Lower lobe of right lung (tissue), 2 donors: ENCODE measurements around the gene CD99. TPM values are rescaled to one million over a fixed set of nuclear protein-coding genes. Genes with fewer than 3 reads are reported as not detected.

Experiments
- ATAC-seq, 2 donors: fragments of 200-7000 bp; cut with Tn5 transposase; one replicate each; pipeline ENCODE4 v1.9.1; 2020 to 2022; ENCODE audit warnings: mild to moderate bottlenecking in 2 of 2, moderate library complexity in 2 of 2
- DNase-seq: peaks from one replicate; pipeline ENCODE4 v3.0.0-alpha.2; 2020
- H3K27ac ChIP-seq: fragments of 200-600 bp; one replicate; pipeline ENCODE4 v1.8.0; 2022
- H3K27me3 ChIP-seq: fragments of 200-600 bp; one replicate; pipeline ENCODE4 v1.8.0; 2022; ENCODE audit warnings: low read depth
- H3K36me3 ChIP-seq: fragments of 200-600 bp; one replicate; pipeline ENCODE4 v1.8.0; 2022; ENCODE audit warnings: mild to moderate bottlenecking
- H3K4me1 ChIP-seq: fragments of 200-600 bp; one replicate; pipeline ENCODE4 v1.8.0; 2022
- H3K4me3 ChIP-seq: fragments of 200-600 bp; one replicate; pipeline ENCODE4 v1.8.0; 2022; ENCODE audit warnings: mild to moderate bottlenecking
- H3K9me3 ChIP-seq: fragments of 200-600 bp; one replicate; pipeline ENCODE4 v1.8.0; 2022
- CTCF ChIP-seq: fragments of 200-600 bp; IDR thresholded peaks from one replicate; pipeline ENCODE4 v1.8.0; 2022; ENCODE audit warnings: antibody characterized with exemption, mild to moderate bottlenecking
- intact Hi-C: fragments of 100-400 bp; cut with DNase I; formaldehyde crosslinking; loops from one replicate; pipeline ENCODE4 v1.11.0; 2022
- total RNA-seq: library from RNA; stranded (reverse); fragmentation: NEBNext Ultra II Directional; extraction: Animal tissue kit (Norgen Biotek cat#: 25700); gene quantifications from one replicate; pipeline ENCODE4 v1.2.1, GENCODE V29; 2021
- donor health status: DM: no; HTN: yes; CAD: no; lungs with severe emphysema.

CD99 gene
- total RNA-seq, 1 donor from 2014 or later = 249 TPM

- Histone ChIP-seq H3K4me1 (peaks cover 83% of the 10 kb centered on the region), H3K9me3 (no peaks in the 10 kb centered on the region), H3K4me3 (peak overlapping the region; percentile 22), H3K36me3 (no peaks in the 10 kb centered on the region), H3K27me3 (no peaks in the 10 kb centered on the region), H3K27ac (peak overlapping the region; percentile 76)
- ATAC-seq (no peak), DNase-seq (no peak)
- no peak for TF ChIP-seq CTCF
- intact Hi-C loops = no loop called here
Measured at GRCh38 chrX:2697741-2698299, 6.7 kb downstream of the CD99 start.

- Histone ChIP-seq H3K36me3 (no peaks in the 10 kb centered on the region), H3K4me3 (no peak overlapping the region), H3K9me3 (no peaks in the 10 kb centered on the region), H3K27me3 (no peaks in the 10 kb centered on the region), H3K4me1 (peaks cover 80% of the 10 kb centered on the region), H3K27ac (peak overlapping the region; percentile 76)
- no peak for ATAC-seq
- no peak for TF ChIP-seq CTCF
- DNase-seq = no peak
- intact Hi-C loops = no loop called here
Measured at GRCh38 chrX:2698604-2699003, 7.5 kb downstream of the CD99 start.

GRCh38 chrX:2699959-2700358 lies 8.9 kb downstream of the CD99 start:
- no peak for TF ChIP-seq CTCF
- Histone ChIP-seq H3K36me3 (no peaks in the 10 kb centered on the region), H3K27me3 (no peaks in the 10 kb centered on the region), H3K27ac (no peak overlapping the region), H3K4me3 (no peak overlapping the region), H3K4me1 (peaks cover 80% of the 10 kb centered on the region), H3K9me3 (no peaks in the 10 kb centered on the region)
- intact Hi-C loops = no loop called here
- ATAC-seq (no peak), DNase-seq (no peak)

- no peak overlapping the region for H3K27ac ChIP-seq
Measured at GRCh38 chrX:2700405-2701320, 9.6 kb downstream of the CD99 start.

GRCh38 chrX:2701600-2701999 lies 10.5 kb downstream of the CD99 start:
- no peak for ATAC-seq
- Histone ChIP-seq H3K27me3 (no peaks in the 10 kb centered on the region), H3K27ac (no peak overlapping the region), H3K9me3 (no peaks in the 10 kb centered on the region), H3K4me3 (no peak overlapping the region), H3K36me3 (no peaks in the 10 kb centered on the region), H3K4me1 (peaks cover 81% of the 10 kb centered on the region)
- no peak for DNase-seq
- intact Hi-C loops = no loop called here
- TF ChIP-seq CTCF = no peak

More at GRCh38 chrX:2700405-2701320, 9.6 kb downstream of the CD99 start:
- Histone ChIP-seq H3K4me3 (no peak overlapping the region), H3K9me3 (no peaks in the 10 kb centered on the region), H3K36me3 (no peaks in the 10 kb centered on the region), H3K27me3 (no peaks in the 10 kb centered on the region), H3K4me1 (peaks cover 80% of the 10 kb centered on the region)
- intact Hi-C loops = no loop called here
- DNase-seq = no peak
- no peak for ATAC-seq
- TF ChIP-seq CTCF = no peak
